Hepatocyte (in vitro differentiated cells): Measurements from ENCODE around the gene ZC3H4.

ENCODE experiments used
- EZH2 ChIP-seq: fragments of 200-600 bp; sonication (generic); IDR thresholded peaks from 2 replicates; pipeline ENCODE4 v1.6.1; 2016; ENCODE audit warnings: antibody characterized with exemption, mild to moderate bottlenecking, borderline replicate concordance
- EZH2phosphoT487 ChIP-seq: fragments of 200-600 bp; sonication (generic); IDR thresholded peaks from one replicate; pipeline ENCODE4 v1.6.1; 2018; ENCODE audit warnings: antibody characterized with exemption, mild to moderate bottlenecking, low read depth, moderate library complexity; ENCODE audit not compliant: unreplicated experiment, severe bottlenecking
- TF ChIP-seq, protein P1 (sequence below): fragments of 200-600 bp; sonication (generic); IDR thresholded peaks from 2 replicates; pipeline ENCODE4 v1.5.1; 2016; ENCODE audit warnings: antibody characterized with exemption, mild to moderate bottlenecking; ENCODE audit not compliant: poor library complexity

- TF ChIP-seq, protein P1, sequence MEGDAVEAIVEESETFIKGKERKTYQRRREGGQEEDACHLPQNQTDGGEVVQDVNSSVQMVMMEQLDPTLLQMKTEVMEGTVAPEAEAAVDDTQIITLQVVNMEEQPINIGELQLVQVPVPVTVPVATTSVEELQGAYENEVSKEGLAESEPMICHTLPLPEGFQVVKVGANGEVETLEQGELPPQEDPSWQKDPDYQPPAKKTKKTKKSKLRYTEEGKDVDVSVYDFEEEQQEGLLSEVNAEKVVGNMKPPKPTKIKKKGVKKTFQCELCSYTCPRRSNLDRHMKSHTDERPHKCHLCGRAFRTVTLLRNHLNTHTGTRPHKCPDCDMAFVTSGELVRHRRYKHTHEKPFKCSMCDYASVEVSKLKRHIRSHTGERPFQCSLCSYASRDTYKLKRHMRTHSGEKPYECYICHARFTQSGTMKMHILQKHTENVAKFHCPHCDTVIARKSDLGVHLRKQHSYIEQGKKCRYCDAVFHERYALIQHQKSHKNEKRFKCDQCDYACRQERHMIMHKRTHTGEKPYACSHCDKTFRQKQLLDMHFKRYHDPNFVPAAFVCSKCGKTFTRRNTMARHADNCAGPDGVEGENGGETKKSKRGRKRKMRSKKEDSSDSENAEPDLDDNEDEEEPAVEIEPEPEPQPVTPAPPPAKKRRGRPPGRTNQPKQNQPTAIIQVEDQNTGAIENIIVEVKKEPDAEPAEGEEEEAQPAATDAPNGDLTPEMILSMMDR = no peak
- TF ChIP-seq EZH2 = no peak
- no peak for TF ChIP-seq EZH2phosphoT487
These were observed 6.2 kb downstream of the ZC3H4 start for GRCh38 chr19:47107202-47107952.
